ENCODE data around the gene PPT1. TPM values are rescaled to one million over a fixed set of nuclear protein-coding genes. Genes with fewer than 3 reads are reported as not detected.

PPT1 gene
- polyA plus RNA-seq, 1 of the 3 experiments (the other 2 are of a cell fraction), result 26.0 TPM

DNA sequence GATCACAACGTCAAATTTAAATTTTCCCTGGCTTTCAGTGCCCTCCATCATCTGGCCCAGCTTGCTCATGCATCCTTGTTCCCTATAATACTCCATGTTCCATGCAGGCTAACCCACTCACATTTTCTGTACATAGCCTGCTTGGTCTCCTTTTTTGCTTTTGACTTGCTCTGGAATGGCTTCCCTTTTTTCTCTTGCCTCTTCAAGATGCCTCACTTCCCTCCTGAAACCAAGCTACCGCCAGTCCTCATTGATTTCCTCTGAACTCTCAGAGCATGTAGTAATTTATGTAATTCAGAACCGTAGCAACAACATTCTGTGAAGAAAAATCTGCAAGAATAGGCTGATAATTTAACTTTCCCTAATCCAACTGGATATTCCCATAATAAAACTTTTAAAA lies 46.2 kb downstream of the PPT1 start:
- TF ChIP-seq POLR2AphosphoS5 (IDR thresholded peaks at IDR 0.05; ENCODE audit: low read depth, low read length) (no peak), JUND (IDR thresholded peaks at IDR 0.05) (no peak), SMC3 (IDR thresholded peaks at IDR 0.05; ENCODE audit: low read depth, low read length) (no peak), RCOR1 (IDR thresholded peaks at IDR 0.05; ENCODE audit: low read length) (no peak), NFIC (IDR thresholded peaks at IDR 0.05; ENCODE audit: borderline replicate concordance) (no peak), MXI1 (IDR thresholded peaks at IDR 0.05; ENCODE audit: low read depth, low read length) (no peak), FOSL2 (IDR thresholded peaks at IDR 0.05; ENCODE audit: borderline replicate concordance, low read depth) (no peak), SIN3A (IDR thresholded peaks at IDR 0.05; ENCODE audit: borderline replicate concordance, low read depth, low read length) (no peak), GATA2 (CRISPR knock-in tag; IDR thresholded peaks at IDR 0.05) (no peak), FOXM1 (IDR thresholded peaks at IDR 0.05; ENCODE audit: low read depth) (no peak), ELF1 (IDR thresholded peaks at IDR 0.05) (no peak), RFX5 (IDR thresholded peaks at IDR 0.05; ENCODE audit: low read length) (no peak), TEAD4 (IDR thresholded peaks at IDR 0.05; ENCODE audit: borderline replicate concordance, insufficient read depth) (no peak), EZH2phosphoT487 (IDR thresholded peaks at IDR 0.05; ENCODE audit: borderline replicate concordance, low read depth) (no peak)
- TF ChIP-seq, protein P1, sequence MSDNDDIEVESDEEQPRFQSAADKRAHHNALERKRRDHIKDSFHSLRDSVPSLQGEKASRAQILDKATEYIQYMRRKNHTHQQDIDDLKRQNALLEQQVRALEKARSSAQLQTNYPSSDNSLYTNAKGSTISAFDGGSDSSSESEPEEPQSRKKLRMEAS (IDR thresholded peaks at IDR 0.05; ENCODE audit: low read depth), result no peak
- TF ChIP-seq, protein P2, sequence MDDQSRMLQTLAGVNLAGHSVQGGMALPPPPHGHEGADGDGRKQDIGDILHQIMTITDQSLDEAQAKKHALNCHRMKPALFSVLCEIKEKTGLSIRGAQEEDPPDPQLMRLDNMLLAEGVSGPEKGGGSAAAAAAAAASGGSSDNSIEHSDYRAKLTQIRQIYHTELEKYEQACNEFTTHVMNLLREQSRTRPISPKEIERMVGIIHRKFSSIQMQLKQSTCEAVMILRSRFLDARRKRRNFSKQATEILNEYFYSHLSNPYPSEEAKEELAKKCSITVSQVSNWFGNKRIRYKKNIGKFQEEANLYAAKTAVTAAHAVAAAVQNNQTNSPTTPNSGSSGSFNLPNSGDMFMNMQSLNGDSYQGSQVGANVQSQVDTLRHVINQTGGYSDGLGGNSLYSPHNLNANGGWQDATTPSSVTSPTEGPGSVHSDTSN (IDR thresholded peaks at IDR 0.05), result no peak
- TF ChIP-seq, protein P3, sequence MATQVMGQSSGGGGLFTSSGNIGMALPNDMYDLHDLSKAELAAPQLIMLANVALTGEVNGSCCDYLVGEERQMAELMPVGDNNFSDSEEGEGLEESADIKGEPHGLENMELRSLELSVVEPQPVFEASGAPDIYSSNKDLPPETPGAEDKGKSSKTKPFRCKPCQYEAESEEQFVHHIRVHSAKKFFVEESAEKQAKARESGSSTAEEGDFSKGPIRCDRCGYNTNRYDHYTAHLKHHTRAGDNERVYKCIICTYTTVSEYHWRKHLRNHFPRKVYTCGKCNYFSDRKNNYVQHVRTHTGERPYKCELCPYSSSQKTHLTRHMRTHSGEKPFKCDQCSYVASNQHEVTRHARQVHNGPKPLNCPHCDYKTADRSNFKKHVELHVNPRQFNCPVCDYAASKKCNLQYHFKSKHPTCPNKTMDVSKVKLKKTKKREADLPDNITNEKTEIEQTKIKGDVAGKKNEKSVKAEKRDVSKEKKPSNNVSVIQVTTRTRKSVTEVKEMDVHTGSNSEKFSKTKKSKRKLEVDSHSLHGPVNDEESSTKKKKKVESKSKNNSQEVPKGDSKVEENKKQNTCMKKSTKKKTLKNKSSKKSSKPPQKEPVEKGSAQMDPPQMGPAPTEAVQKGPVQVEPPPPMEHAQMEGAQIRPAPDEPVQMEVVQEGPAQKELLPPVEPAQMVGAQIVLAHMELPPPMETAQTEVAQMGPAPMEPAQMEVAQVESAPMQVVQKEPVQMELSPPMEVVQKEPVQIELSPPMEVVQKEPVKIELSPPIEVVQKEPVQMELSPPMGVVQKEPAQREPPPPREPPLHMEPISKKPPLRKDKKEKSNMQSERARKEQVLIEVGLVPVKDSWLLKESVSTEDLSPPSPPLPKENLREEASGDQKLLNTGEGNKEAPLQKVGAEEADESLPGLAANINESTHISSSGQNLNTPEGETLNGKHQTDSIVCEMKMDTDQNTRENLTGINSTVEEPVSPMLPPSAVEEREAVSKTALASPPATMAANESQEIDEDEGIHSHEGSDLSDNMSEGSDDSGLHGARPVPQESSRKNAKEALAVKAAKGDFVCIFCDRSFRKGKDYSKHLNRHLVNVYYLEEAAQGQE (IDR thresholded peaks at IDR 0.05; ENCODE audit: low read depth, low read length), result no peak
- TF ChIP-seq, protein P4, sequence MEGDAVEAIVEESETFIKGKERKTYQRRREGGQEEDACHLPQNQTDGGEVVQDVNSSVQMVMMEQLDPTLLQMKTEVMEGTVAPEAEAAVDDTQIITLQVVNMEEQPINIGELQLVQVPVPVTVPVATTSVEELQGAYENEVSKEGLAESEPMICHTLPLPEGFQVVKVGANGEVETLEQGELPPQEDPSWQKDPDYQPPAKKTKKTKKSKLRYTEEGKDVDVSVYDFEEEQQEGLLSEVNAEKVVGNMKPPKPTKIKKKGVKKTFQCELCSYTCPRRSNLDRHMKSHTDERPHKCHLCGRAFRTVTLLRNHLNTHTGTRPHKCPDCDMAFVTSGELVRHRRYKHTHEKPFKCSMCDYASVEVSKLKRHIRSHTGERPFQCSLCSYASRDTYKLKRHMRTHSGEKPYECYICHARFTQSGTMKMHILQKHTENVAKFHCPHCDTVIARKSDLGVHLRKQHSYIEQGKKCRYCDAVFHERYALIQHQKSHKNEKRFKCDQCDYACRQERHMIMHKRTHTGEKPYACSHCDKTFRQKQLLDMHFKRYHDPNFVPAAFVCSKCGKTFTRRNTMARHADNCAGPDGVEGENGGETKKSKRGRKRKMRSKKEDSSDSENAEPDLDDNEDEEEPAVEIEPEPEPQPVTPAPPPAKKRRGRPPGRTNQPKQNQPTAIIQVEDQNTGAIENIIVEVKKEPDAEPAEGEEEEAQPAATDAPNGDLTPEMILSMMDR (IDR thresholded peaks at IDR 0.05), result no peak
- TF ChIP-seq, protein P5, sequence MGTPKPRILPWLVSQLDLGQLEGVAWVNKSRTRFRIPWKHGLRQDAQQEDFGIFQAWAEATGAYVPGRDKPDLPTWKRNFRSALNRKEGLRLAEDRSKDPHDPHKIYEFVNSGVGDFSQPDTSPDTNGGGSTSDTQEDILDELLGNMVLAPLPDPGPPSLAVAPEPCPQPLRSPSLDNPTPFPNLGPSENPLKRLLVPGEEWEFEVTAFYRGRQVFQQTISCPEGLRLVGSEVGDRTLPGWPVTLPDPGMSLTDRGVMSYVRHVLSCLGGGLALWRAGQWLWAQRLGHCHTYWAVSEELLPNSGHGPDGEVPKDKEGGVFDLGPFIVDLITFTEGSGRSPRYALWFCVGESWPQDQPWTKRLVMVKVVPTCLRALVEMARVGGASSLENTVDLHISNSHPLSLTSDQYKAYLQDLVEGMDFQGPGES (IDR thresholded peaks at IDR 0.05; ENCODE audit: low read depth, low read length), result no peak
- TF ChIP-seq, protein P6, sequence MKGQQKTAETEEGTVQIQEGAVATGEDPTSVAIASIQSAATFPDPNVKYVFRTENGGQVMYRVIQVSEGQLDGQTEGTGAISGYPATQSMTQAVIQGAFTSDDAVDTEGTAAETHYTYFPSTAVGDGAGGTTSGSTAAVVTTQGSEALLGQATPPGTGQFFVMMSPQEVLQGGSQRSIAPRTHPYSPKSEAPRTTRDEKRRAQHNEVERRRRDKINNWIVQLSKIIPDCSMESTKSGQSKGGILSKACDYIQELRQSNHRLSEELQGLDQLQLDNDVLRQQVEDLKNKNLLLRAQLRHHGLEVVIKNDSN (IDR thresholded peaks at IDR 0.05; ENCODE audit: borderline replicate concordance, low read depth), result no peak
- Histone ChIP-seq H3K79me2 (ENCODE audit: insufficient read depth) (peaks cover 100% of the 10 kb centered on the region), H3K9me2 (no peaks in the 10 kb centered on the region), H3K4me1 (ENCODE audit: control insufficient read depth in 1 of 2, insufficient read depth in 2 of 2, low read depth in 1 of 2, low read length in 1 of 2) (no peaks in the 10 kb centered on the region), H3K4me3 (ENCODE audit: low read depth in 2 of 2, low read length in 1 of 2) (no peak overlapping the region), H4K20me1 (ENCODE audit: insufficient read depth) (peaks cover 99% of the 10 kb centered on the region), H3K9ac (no peak overlapping the region), H3F3A (replicated peaks; ENCODE audit: insufficient read depth) (peaks cover 7% of the 10 kb centered on the region), H3K36me3 (replicated peaks in 1 of 2; ENCODE audit: control insufficient read depth in 1 of 2, insufficient read depth in 2 of 2, low read length in 1 of 2) (peaks cover 7 to 32% of the 10 kb centered on the region in 2 experiments), H2AFZ (ENCODE audit: low read depth) (no peak overlapping the region), H3K9me3 (no peaks in the 10 kb centered on the region), H3K27ac (ENCODE audit: low read depth in 2 of 2, low read length in 1 of 2) (no peak overlapping the region), H3K4me2 (no peak overlapping the region), H3K27me3 (ENCODE audit: insufficient read depth) (no peaks in the 10 kb centered on the region)
- ChIA-PET POLR2A (no interaction called here), CTCF (interaction anchor here (1.4 to 3.6 kb wide), 3 partner anchors 19 to 102 kb away, joined by 3 to 10 read pairs (median 3); no protein-coding TSS in a partner anchor)
- WGBS (ENCODE audit: low lambda C conversion rate), result 92% methylated on average over 3 of the region's 3 CpGs
- no peak for DNase-seq

Measured in SK-N-SH (cell line).